H54 (cell line): ENCODE results near the gene GAL3ST3.

Experiments used
- DNase-seq: peaks from one replicate; pipeline ENCODE4 v3.0.0; 2011; ENCODE audit warnings: low spot score, mixed read lengths; ENCODE audit not compliant: insufficient read length
- FAIRE-seq: peaks from 3 replicates; lab custom pipeline; 2011; peaks lifted over from hg19 to GRCh38; lab: Jason Lieb, UNC
- POLR2A ChIP-seq: IDR thresholded peaks from 2 replicates; pipeline ENCODE4 v1.6.1; 2011; ENCODE audit warnings: low read depth, mild to moderate bottlenecking, low read length

The GAL3ST3 gene

GRCh38 chr11:66007201-66007634 lies 41.7 kb downstream of the GAL3ST3 start:
- FAIRE-seq (no peak), DNase-seq (no peak)
- TF ChIP-seq POLR2A, result no peak

- 0 out of 2 replicates have a peak, but pooled peaks have one; percentile 6 for TF ChIP-seq POLR2A
- DNase-seq (no peak), FAIRE-seq (no peak)
These were observed 42.1 kb downstream of the GAL3ST3 start for GRCh38 chr11:66006891-66007176.

GRCh38 chr11:66006134-66006890 lies 42.6 kb downstream of the GAL3ST3 start:
- FAIRE-seq, result no peak
- peak; percentile 5; the same call in 1 of the 2 replicates for TF ChIP-seq POLR2A
- DNase-seq, result no peak

GRCh38 chr11:66004186-66004585 lies 44.8 kb downstream of the GAL3ST3 start:
- no peak for TF ChIP-seq POLR2A
- no peak for FAIRE-seq
- DNase-seq, result no peak

GRCh38 chr11:66003291-66003690 lies 45.7 kb downstream of the GAL3ST3 start:
- no peak for TF ChIP-seq POLR2A
- FAIRE-seq (no peak), DNase-seq (no peak)

- FAIRE-seq, result no peak
These were observed 46.2 kb downstream of the GAL3ST3 start for GRCh38 chr11:66002648-66003225.

GRCh38 chr11:66001942-66002647 lies 46.9 kb downstream of the GAL3ST3 start, which contains the start of the genes BANF1 and EIF1AD:
BANF1 (plus strand) TSS chr11:66002503; CDS start chr11:66003251, 748 bp downstream.
EIF1AD (minus strand) TSS chr11:66002157; CDS start chr11:66000389, 1,768 bp downstream.
- DNase-seq (peak; percentile 83), FAIRE-seq (no peak)
- TF ChIP-seq POLR2A, result peak; percentile 91

More at GRCh38 chr11:66002648-66003225, 46.2 kb downstream of the GAL3ST3 start:
- no peak for DNase-seq
- TF ChIP-seq POLR2A, result peak; percentile 26; the same call in 1 of the 2 replicates

- no peak for FAIRE-seq
- no peak for TF ChIP-seq POLR2A
- DNase-seq, result no peak
These were observed 51.7 kb downstream of the GAL3ST3 start for GRCh38 chr11:65997286-65997685.

- DNase-seq (no peak), FAIRE-seq (no peak)
- no peak for TF ChIP-seq POLR2A
These were observed 56.9 kb downstream of the GAL3ST3 start for GRCh38 chr11:65992056-65992455.
